Activated CD4-positive, alpha-beta T cell treated with anti-CD3 and anti-CD28 coated beads for 36 hours (primary cell): ENCODE data around the gene HCAR1. TPM values are rescaled to one million over a fixed set of nuclear protein-coding genes. Genes with fewer than 3 reads are reported as not detected.
"Not testable (repeated sequence)": the region's sequence is repeated elsewhere in the genome, so short reads cannot be mapped to it uniquely, and the experiment has no call there.

Experiments used
- ATAC-seq: fragments of 200-7000 bp; cut with Tn5 transposase; one replicate; pipeline ENCODE4 v1.10.0; 2021; ENCODE audit warnings: mild to moderate bottlenecking, moderate library complexity
- CTCF ChIA-PET: fragments of 350-600 bp; sonication (Branson Sonifier 250); formaldehyde crosslinking; loops from one replicate; lab custom pipeline; 2021; ENCODE audit warnings: antibody characterized with exemption; lab: Charles Lee
- POLR2A ChIA-PET: fragments of 350-600 bp; sonication (Branson Sonifier 250); formaldehyde crosslinking; loops from one replicate; lab custom pipeline; 2021; ENCODE audit warnings: antibody characterized with exemption, inconsistent platforms; lab: Charles Lee
- DNase-seq: peaks from one replicate; pipeline ENCODE4 v3.0.0-alpha.2; 2020
- H3K27ac Mint-ChIP-seq: one replicate; pipeline ENCODE4 v1.8.0; 2021; ENCODE audit warnings: mixed read lengths
- H3K27me3 Mint-ChIP-seq: one replicate; pipeline ENCODE4 v1.8.0; 2021; ENCODE audit warnings: mixed read lengths
- H3K36me3 Mint-ChIP-seq: one replicate; pipeline ENCODE4 v1.8.0; 2021; ENCODE audit warnings: low read depth, mixed read lengths
- H3K4me1 Mint-ChIP-seq: one replicate; pipeline ENCODE4 v1.8.0; 2021; ENCODE audit warnings: mixed read lengths
- H3K4me3 Mint-ChIP-seq: one replicate; pipeline ENCODE4 v1.8.0; 2021; ENCODE audit warnings: mild to moderate bottlenecking, moderate library complexity, mixed read lengths
- H3K9me3 Mint-ChIP-seq: one replicate; pipeline ENCODE4 v1.8.0; 2021; ENCODE audit warnings: low read depth, mixed read lengths
- intact Hi-C, 2 experiments: fragments of 100-400 bp; cut with DNase I in 1 of 2; cut with micrococcal nuclease in 1 of 2; formaldehyde crosslinking; loops; one replicate each; pipeline versions ENCODE4 v1.14.2 to v1.15.1; 2022 to 2024; cut with DNase I, micrococcal nuclease
- total RNA-seq, 2 experiments: library from RNA; stranded (reverse); gene quantifications; one replicate each; pipeline ENCODE4 v1.2.3, GENCODE V29; 2021

The HCAR1 gene
- total RNA-seq, 2 experiments from 2014 or later = 0.39 to 0.67 TPM

- ATAC-seq, H3K9me3 Mint-ChIP-seq, DNase-seq, H3K27me3 Mint-ChIP-seq, H3K4me1 Mint-ChIP-seq, H3K27ac Mint-ChIP-seq, intact Hi-C loops, H3K4me3 Mint-ChIP-seq, CTCF ChIA-PET, POLR2A ChIA-PET, H3K36me3 Mint-ChIP-seq: not testable (repeated sequence)
Measured at GRCh38 chr12:122696922-122697321, 33.7 kb downstream of the HCAR1 start.

- POLR2A ChIA-PET = no interaction called here
- Mint-ChIP-seq H3K27ac (no peak overlapping the region), H3K27me3 (no peaks in the 10 kb centered on the region), H3K4me3 (no peak overlapping the region), H3K4me1 (no peaks in the 10 kb centered on the region), H3K36me3 (no peaks in the 10 kb centered on the region), H3K9me3 (no peaks in the 10 kb centered on the region)
- intact Hi-C loops = no loop called here
- no peak for DNase-seq
- CTCF ChIA-PET = no interaction called here
- no peak for ATAC-seq
Measured at GRCh38 chr12:122691566-122691965, 39.1 kb downstream of the HCAR1 start.

GRCh38 chr12:122688291-122688690, 42.4 kb downstream of the HCAR1 start:
- DNase-seq (no peak), ATAC-seq (no peak)
- intact Hi-C loops = no loop called here
- ChIA-PET CTCF (interaction anchor here (0.7 kb wide), 1 partner anchor 580 kb away, joined by 3 read pairs; no protein-coding TSS in a partner anchor), POLR2A (no interaction called here)
- Mint-ChIP-seq H3K9me3 (no peaks in the 10 kb centered on the region), H3K27ac (no peak overlapping the region), H3K36me3 (no peaks in the 10 kb centered on the region), H3K4me1 (no peaks in the 10 kb centered on the region), H3K27me3 (no peaks in the 10 kb centered on the region), H3K4me3 (no peak overlapping the region)

- H3K36me3 Mint-ChIP-seq = no peaks in the 10 kb centered on the region
- no peaks in the 10 kb centered on the region for H3K9me3 Mint-ChIP-seq
- H3K4me3 Mint-ChIP-seq = no peak overlapping the region
- CTCF ChIA-PET = interaction anchor here (1.1 kb wide), 1 partner anchor 230 kb away, joined by 3 read pairs; no protein-coding TSS in a partner anchor
- POLR2A ChIA-PET = no interaction called here
- ATAC-seq = no peak
- intact Hi-C loops = no loop called here
- no peaks in the 10 kb centered on the region for H3K27me3 Mint-ChIP-seq
- no peak for DNase-seq
- H3K4me1 Mint-ChIP-seq = no peaks in the 10 kb centered on the region
- H3K27ac Mint-ChIP-seq = no peak overlapping the region
Measured at GRCh38 chr12:122687086-122687485, 43.6 kb downstream of the HCAR1 start.

- ChIA-PET POLR2A (no interaction called here), CTCF (no interaction called here)
- no peaks in the 10 kb centered on the region for H3K4me1 Mint-ChIP-seq
- ATAC-seq (no peak), DNase-seq (no peak)
- no peaks in the 10 kb centered on the region for H3K27me3 Mint-ChIP-seq
- intact Hi-C loops = no loop called here
- H3K36me3 Mint-ChIP-seq = no peaks in the 10 kb centered on the region
- no peak overlapping the region for H3K4me3 Mint-ChIP-seq
- no peak overlapping the region for H3K27ac Mint-ChIP-seq
- no peaks in the 10 kb centered on the region for H3K9me3 Mint-ChIP-seq
Measured at GRCh38 chr12:122686538-122686937, 44.1 kb downstream of the HCAR1 start.

GRCh38 chr12:122684297-122684813, 46.3 kb downstream of the HCAR1 start:
- H3K36me3 Mint-ChIP-seq = no peaks in the 10 kb centered on the region
- intact Hi-C loops = no loop called here
- DNase-seq (no peak), ATAC-seq (no peak)
- no peak overlapping the region for H3K4me3 Mint-ChIP-seq
- ChIA-PET CTCF (interaction anchor here (0.7 kb wide), 1 partner anchor 246 kb away, joined by 3 read pairs; no protein-coding TSS in a partner anchor), POLR2A (no interaction called here)
- H3K27me3 Mint-ChIP-seq = no peaks in the 10 kb centered on the region
- no peak overlapping the region for H3K27ac Mint-ChIP-seq
- no peaks in the 10 kb centered on the region for H3K4me1 Mint-ChIP-seq
- H3K9me3 Mint-ChIP-seq = no peaks in the 10 kb centered on the region

GRCh38 chr12:122681814-122682213, 48.8 kb downstream of the HCAR1 start:
- no peaks in the 10 kb centered on the region for H3K27me3 Mint-ChIP-seq
- DNase-seq (no peak), ATAC-seq (no peak)
- intact Hi-C loops = no loop called here
- ChIA-PET CTCF (no interaction called here), POLR2A (no interaction called here)
- no peak overlapping the region for H3K27ac Mint-ChIP-seq
- no peaks in the 10 kb centered on the region for H3K9me3 Mint-ChIP-seq
- H3K36me3 Mint-ChIP-seq = no peaks in the 10 kb centered on the region
- H3K4me3 Mint-ChIP-seq = no peak overlapping the region
- H3K4me1 Mint-ChIP-seq = no peaks in the 10 kb centered on the region

- H3K4me1 Mint-ChIP-seq, POLR2A ChIA-PET, CTCF ChIA-PET, intact Hi-C loops, H3K36me3 Mint-ChIP-seq, DNase-seq, H3K27ac Mint-ChIP-seq, H3K9me3 Mint-ChIP-seq, H3K4me3 Mint-ChIP-seq, ATAC-seq, H3K27me3 Mint-ChIP-seq: not testable (repeated sequence)
Measured at GRCh38 chr12:122680989-122681388, 49.7 kb downstream of the HCAR1 start.

- H3K4me3 Mint-ChIP-seq = not testable (repeated sequence)
Measured at GRCh38 chr12:122676781-122677180, 53.9 kb downstream of the HCAR1 start.

More at GRCh38 chr12:122676781-122677180, 53.9 kb downstream of the HCAR1 start:
- DNase-seq, H3K27ac Mint-ChIP-seq, H3K9me3 Mint-ChIP-seq, ATAC-seq, intact Hi-C loops, H3K4me1 Mint-ChIP-seq, H3K27me3 Mint-ChIP-seq, H3K36me3 Mint-ChIP-seq: not testable (repeated sequence)
- ChIA-PET POLR2A (interaction anchor here (0.7 kb wide), 1 partner anchor 529 kb away, joined by 5 read pairs; no protein-coding TSS in a partner anchor), CTCF (interaction anchor here (1.1 kb wide), 1 partner anchor 75 kb away, joined by 3 read pairs; the partner anchor contains the start of gene DENR)

Other genes with a start within 250 kb of the HCAR1 start
- gene ZCCHC8, start 229.9 kb downstream of the HCAR1 start, total RNA-seq = 10 to 100 TPM; 34.7 to 39.1 TPM
- 100 to 1,000 TPM in 1 of 2 experiments, 10 to 100 TPM in 1; 92.7 to 105 TPM for gene RSRC2, start 203.9 kb downstream of the HCAR1 start, total RNA-seq
- gene KNTC1, start 203.6 kb downstream of the HCAR1 start, total RNA-seq = 100 to 1,000 TPM; 136 to 175 TPM
- not detected for gene HCAR2, start 27.5 kb downstream of the HCAR1 start, total RNA-seq
- gene HCAR3, start 14.0 kb downstream of the HCAR1 start, total RNA-seq = under 1 TPM; 0.07 to 0.09 TPM
- gene DENR, start 22.0 kb upstream of the HCAR1 start, total RNA-seq = 10 to 100 TPM; 64.1 to 76.9 TPM
- gene CCDC62, start 43.7 kb upstream of the HCAR1 start, total RNA-seq = 1 to 10 TPM in 1 of 2 experiments, under 1 TPM in 1; 0.63 to 1.3 TPM
- 10 to 100 TPM; 17.1 to 20.9 TPM for gene HIP1R, start 104.6 kb upstream of the HCAR1 start, total RNA-seq
- 10 to 100 TPM in 1 of 2 experiments, 1 to 10 TPM in 1; 9.4 to 11.4 TPM for gene VPS37B, start 165.3 kb upstream of the HCAR1 start, total RNA-seq
- 1 to 10 TPM; 3.8 to 6.3 TPM for gene ABCB9, start 235.6 kb upstream of the HCAR1 start, total RNA-seq
- 10 to 100 TPM; 20.2 to 30.8 TPM for gene OGFOD2, start 244.4 kb upstream of the HCAR1 start, total RNA-seq
- 100 to 1,000 TPM; 141 to 163 TPM for gene ARL6IP4, start 249.8 kb upstream of the HCAR1 start, total RNA-seq